HuH-7.5 (cell line): Measurements from ENCODE around the gene CDK16.

Experiments
- DNase-seq: peaks from one replicate; pipeline ENCODE4 v3.0.0; 2011; ENCODE audit warnings: low spot score

The CDK16 gene

DNA sequence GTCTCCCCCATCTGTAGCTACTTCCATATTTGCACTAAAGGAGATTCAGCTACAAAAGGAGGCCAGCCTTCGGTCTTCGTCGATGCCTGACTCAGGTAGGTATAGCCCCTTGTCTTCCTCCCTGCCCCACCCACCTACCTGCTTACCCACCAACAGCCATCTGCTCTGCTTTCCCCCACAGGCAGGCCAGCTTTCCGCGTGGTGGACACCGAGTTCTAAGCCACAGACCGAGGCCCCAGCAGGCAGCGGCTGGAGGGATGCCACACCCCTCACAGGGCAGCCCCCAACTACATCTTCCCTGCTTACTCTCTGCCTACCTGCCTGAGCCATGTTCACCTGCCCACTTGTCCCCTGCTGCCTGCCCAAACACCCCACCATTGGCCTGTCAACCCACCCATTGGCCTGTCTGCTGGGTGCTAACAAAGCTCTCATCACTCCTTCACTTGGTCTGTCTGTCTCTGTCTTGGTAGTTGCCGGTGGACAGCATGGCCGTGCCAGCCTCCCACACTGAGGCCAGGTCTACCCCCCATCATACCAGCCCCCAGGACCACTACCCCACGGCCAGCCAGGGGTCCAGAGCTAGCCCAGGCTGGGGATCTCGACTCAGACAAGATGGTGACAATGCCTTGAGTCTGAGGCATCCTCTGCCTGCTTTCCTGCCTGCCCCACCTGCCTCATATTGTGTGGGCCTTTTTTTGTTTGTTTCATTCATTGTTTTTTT is 10.2 kb downstream of the CDK16 start:
- DNase-seq, result no peak

DNA sequence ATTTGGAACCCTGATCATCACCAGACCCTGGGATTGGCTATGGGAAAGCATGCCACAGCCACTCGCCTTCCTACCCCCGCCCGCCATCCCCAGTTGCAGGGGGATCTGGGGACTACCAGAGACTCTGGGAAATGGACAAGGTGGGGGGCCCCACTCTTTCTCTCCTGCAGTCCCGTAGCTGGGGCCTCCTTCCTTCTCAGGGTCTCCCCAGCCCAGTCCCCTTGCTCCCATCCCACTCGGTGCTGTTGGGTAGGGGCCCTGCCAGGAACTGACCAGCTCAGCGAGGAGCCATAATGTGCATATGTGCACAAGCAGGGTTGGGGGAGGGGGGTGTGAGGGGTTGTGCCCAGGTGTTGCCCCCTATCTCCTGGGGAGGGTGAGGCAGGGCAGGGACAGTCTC is 10.9 kb downstream of the CDK16 start:
- DNase-seq, result no peak

DNA sequence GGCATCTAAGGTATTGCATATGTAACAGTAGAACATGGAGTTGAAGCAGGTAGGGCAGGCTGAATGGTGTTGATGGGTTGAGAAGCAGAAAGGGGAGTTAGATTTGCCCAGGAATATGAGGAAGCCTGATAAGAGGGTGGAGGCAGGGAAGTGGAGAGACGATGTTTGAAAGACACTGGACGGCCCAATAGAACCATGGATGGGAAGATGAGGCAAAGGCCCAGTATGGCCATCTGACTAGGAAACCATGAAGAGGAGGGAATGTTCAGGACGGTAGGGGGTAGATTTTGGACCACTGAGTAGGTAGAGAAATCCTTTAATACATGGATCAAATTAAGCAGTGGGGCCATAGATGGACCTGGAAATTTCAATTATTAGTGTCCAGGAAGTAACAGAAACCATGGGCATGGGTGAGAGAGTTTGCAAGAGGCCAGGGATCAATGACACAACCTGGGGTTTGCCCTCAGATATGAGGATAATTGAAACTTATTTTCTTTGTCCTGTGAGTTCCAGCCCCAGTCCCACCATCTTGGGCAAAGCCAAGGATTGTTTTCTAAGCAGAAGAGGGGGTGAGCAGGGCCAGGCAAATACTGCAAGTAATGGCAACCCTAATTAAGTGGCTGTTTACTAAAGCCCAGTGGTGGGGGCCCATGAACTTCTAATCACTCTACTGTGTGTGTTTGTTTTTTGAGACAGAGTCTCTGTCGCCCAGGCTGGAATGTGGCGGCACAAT is 11.8 kb downstream of the CDK16 start:
- DNase-seq, result no peak

DNA sequence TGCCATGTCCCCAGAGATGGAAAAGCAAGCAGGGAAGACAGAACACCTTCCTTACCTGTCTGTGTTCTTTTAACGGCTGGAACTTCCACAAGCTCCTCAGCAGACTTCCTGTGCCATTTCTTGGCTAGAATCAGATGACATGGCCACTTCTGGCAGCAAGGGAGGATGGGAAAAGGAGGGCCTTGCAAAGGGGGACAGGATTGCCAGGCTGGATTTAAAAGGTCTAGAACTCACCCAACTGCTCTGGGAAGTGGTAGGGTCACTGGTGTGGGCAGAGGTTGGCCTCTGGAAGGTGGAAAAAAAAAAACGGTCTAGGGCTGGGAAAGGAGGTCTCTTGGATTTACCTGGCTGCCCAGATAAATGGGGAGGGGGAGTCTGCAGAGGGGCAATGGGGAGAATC is 12.7 kb downstream of the CDK16 start:
- no peak for DNase-seq

DNA sequence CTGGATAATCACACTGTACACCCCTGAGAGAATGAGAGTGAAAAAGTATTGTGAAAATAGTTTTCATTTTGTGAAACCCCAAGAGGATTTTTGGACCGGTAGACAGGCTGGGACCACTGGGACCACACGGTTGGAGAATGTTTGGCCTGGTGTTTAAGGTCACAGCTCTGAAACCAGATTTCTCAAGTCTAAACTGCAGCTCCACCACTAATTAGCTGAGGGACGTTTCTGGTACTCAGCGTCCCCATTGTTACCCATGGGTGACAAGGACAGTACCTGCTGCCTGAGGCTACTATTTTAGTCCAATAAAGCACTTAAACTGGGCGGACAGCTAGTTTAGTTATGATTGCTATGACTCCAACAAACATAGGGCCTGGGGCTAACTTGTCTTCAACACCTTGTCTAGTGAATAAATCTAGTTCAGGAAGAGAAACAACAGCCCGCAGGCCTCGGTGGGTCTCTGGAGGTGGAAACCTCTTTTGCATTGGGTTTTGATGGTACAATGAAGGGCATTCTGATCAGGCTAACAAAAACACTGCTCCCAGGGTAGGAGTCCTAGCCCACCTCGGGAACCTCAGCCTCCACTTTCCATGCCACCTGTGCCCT is 13.8 kb downstream of the CDK16 start:
- DNase-seq, result no peak

DNA sequence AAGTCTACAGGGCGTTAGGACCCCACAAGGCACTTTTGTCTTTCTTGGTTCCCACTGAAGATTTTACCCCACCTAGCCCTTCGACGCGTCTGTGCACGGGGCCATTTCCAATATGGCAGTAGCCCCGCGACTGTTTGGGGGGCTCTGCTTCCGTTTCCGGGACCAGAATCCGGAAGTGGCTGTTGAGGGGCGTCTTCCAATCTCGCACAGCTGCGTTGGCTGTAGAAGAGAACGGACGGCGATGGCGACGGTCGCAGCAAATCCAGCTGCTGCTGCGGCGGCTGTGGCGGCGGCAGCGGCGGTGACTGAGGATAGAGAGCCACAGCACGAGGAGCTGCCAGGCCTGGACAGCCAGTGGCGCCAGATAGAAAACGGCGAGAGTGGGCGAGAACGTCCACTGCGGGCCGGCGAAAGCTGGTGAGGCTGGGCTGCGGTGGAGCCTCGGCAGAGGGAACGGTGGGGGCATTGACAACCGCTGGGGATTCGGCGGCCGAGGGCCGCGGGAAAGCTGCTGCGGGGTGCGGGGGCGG is 14.4 kb downstream of the CDK16 start, which contains the start of gene USP11:
TSS of gene USP11 (plus strand) at position 207 of the 530 bp plus-strand sequence. CDS start at position 242, 35 bp downstream.
- no peak for DNase-seq

DNA sequence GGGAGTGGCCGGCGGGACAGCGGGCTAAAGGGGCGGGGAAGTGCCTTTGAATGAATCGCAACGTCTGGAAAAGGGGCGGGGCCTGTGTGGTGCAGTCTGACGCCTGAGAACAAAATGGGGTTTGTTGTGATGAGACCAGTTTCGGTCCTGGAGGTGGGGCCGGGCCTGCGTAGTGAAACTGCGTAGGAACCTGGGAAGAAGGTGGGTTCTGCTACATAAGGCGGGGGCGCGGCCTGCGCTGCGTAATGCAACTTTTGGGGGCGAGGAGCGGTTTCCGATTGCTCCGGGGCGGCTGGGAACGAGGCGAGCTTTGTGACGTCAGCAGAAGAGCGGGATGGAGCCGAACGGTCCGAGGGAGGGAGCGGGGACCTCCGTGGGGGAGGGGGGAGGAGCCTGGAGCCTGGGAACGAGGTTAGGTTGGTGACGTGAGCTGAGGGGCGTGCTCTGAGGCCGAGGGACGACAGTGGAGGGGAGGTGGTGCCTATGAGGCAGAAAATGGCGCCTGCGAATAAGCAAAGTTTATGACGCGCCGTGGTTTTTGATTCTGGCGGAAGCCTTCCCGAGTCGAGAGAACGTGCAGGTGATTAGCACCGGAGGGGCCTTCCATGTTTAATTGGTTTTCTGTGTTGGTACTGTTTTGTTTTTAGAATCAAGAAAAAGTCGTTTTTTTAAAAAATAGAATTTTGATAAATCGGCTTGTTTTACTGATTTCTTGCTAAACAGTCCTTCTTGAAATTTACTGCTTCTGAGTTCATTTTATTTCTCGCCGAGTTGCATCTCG is 15.0 kb downstream of the CDK16 start:
- peak; percentile 63 for DNase-seq

DNA sequence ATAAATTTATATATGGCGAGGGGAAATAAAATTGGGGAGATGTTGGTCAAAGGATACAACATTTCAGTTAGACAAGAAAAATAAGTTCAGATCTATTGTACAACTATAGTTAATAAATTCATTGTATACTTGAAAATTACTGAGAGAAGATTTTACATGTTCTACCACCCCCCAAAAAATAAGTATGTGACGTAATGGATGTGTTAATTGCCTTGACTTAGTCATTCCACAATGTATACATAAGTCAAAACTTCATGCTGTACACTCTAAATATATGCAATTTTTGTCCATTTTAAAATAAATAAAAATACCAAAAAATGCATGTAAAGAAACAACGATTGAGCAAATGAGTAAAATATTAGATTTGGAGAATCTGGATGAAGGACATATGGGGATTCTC is 16.1 kb downstream of the CDK16 start:
- no peak for DNase-seq

DNA sequence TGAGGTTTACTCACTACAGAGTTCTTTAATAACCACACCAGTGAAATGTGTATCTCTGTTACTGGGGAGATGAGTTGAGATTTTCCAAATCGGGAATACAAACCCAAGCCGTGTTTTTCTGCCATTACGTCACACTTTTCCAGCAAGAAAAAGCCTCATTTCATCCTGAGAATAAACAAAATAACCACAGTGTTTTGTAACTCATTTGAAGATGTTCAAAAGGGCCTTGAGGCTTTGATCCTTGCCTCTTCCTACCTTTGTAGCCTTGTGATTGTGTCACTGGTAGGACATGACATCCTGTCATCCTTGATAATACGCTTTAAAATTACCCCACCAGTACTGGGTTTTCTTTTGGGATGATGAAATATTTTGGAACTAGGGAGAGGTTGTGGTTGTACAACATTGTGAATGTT is 17.2 kb downstream of the CDK16 start:
- no peak for DNase-seq

DNA sequence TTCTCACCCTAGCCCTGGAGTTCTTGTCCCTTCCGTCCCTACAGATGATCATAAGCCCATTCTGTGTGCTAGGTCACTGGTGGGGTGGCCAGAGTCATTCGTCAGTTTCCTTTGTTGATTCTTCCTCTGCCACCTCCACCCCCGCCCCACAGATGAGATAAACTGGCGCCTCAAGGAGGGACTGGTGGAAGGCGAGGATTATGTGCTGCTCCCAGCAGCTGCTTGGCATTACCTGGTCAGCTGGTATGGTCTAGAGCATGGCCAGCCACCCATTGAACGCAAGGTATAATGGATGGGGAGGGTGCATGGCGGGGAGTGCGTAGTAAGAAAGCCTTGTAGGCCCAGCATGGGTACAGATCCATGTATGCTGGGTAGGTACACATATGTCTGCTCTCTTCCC is 20.7 kb downstream of the CDK16 start:
- DNase-seq, result no peak

DNA sequence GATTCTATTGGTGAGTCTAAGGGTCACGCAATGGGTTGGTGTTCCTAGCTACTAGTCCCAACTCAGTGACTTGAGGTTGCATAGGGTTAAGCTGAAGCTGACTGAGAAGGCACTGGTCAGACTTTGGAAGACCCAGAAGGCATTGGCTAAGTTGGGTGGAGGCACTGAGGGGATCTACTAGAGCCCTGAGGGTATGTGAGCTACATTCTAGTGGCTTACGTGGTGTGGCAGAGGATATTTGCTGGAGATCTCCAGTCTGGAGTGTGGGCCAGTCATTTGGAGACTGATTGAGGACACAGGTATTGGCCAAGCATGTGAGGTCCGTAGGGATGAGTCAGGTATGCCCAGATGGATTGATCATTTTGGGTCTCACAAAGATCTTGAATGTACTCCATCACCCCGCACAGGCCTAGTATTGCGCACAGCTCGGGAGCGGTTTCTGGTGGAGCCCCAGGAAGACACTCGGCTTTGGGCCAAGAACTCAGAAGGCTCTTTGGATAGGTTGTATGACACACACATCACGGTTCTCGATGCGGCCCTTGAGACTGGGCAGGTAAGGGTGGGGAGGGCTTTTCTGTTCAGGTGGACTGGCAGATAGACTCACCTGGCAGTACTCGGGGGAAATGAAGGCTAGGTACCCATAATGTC is 21.5 kb downstream of the CDK16 start:
- no peak for DNase-seq

DNA sequence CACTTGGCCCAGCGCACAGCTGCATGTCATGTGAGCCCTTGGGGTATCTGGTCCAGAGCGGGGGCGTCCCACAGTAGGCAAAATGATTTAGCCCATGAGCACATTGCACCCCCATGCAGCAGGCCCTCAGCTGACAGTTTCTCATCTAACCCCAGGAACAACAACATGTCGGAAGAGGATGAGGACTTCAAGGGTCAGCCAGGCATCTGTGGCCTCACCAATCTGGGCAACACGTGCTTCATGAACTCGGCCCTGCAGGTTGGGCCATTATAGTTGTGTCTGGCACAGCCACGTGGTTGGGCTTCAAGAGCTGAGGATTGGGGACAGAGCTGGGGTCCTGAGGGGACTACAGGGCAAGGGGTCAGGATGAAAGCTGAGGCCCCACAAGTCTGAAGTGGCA is 22.1 kb downstream of the CDK16 start:
- DNase-seq, result no peak

DNA sequence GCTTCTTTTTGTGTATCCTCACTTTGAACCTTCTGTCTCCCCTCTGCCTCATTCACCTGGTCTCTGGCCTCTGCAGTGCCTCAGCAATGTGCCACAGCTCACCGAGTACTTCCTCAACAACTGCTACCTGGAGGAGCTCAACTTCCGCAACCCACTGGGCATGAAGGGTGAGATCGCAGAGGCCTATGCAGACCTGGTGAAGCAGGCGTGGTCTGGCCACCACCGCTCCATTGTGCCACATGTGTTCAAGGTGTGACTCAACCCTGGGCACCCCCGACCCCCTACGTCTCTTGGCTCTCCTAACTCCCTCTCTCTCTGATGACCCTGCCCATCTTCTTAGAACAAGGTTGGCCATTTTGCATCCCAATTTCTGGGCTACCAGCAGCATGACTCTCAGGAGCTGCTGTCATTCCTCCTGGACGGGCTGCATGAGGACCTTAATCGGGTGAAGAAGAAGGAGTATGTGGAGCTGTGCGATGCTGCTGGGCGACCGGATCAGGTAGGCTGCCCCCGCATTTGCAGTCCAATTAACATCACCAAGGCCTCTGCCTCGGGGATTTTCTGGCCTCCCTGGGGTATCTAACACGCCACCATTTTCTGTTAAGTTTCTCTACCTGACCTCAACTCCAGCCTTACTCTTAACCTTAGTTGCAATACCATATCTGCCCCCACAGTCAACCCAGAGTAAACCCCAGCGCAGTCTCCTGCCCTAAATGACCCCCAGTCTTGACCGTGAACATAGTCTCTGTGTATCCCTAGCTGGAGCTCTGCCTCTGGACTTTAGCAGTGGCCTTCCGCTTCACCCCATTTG is 22.9 kb downstream of the CDK16 start:
- DNase-seq, result no peak

DNA sequence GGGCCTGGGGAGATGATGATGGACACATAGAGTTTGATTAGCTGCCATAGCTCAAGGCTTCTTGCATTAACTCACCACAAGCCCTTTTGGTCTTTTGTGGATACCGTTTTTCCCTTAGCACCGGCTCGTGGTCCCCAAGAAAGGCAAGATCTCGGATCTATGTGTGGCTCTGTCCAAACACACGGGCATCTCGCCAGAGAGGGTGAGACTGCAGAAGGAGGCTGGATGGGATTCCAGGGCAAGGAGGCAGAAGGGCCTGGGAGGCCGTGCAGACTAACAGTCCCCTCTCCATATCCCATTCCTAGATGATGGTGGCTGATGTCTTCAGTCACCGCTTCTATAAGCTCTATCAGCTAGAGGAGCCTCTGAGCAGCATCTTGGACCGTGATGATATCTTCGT is 23.8 kb downstream of the CDK16 start:
- no peak for DNase-seq

DNA sequence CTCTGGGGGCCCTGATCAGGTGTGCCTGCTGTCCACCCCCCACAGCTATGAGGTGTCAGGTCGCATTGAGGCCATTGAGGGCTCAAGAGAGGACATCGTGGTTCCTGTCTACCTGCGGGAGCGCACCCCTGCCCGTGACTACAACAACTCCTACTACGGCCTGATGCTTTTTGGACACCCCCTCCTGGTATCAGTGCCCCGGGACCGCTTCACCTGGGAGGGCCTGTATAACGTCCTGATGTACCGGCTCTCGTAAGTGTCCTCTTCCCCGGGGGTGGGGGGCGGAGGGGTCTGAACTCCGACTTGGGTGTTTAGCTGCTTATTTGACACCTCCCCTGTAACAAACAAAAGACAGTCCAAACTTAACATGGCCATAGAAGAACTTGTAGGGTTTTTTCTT is 24.9 kb downstream of the CDK16 start:
- no peak for DNase-seq

DNA sequence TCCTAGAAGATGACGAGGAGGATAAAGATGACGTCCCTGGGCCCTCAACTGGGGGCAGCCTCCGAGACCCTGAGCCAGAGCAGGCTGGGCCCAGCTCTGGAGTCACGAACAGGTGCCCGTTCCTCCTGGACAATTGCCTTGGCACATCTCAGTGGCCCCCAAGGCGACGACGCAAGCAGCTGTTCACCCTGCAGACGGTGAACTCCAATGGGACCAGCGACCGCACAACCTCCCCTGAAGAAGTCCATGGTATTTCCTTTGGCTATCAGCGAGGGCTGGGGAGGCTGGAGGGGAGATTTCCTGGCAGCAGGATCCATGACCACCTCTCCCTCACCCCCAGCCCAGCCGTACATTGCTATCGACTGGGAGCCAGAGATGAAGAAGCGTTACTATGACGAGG is 26.2 kb downstream of the CDK16 start:
- no peak for DNase-seq

DNA sequence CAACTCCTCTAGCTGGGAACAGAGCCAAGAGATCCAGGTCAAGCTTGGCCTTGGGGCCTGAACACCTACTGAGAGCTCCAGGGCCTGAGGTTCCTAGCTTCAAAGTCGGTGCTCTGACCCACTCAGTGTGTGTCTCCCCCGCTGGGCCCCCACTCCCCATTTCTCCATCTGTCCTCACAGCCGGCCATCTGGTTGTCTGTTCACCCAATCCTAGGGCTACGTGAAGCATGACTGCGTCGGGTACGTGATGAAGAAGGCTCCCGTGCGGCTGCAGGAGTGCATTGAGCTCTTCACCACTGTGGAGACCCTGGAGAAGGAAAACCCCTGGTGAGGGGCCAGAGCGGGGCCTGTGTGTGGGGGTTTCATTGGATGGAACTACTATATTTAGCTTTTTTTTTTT is 26.7 kb downstream of the CDK16 start:
- DNase-seq, result no peak

DNA sequence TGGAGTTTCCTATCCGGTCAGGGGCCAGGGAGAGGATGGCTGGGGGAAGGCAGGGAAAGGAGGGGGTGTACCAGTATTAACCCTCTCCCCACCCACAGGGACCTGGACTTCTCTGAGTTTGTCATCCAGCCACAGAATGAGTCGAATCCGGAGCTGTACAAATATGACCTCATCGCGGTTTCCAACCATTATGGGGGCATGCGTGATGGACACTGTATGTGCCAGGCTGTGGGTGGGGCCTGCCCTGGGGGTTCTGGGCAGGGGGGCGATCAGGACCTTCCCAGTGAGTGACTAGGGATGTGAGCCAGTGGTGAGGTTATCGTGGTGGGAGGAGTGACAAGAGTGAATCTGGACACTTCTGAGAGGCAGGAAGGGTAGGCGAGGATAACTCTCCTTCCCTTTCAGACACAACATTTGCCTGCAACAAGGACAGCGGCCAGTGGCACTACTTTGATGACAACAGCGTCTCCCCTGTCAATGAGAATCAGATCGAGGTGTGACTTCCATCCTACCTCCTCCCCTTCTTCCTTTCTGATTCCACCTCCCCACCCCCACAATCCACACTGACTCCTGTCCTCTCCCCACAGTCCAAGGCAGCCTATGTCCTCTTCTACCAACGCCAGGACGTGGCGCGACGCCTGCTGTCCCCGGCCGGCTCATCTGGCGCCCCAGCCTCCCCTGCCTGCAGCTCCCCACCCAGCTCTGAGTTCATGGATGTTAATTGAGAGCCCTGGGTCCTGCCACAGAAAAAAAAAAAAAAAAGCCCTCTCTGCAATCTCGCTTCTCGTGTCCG is 28.9 kb downstream of the CDK16 start:
- DNase-seq, result no peak

DNA sequence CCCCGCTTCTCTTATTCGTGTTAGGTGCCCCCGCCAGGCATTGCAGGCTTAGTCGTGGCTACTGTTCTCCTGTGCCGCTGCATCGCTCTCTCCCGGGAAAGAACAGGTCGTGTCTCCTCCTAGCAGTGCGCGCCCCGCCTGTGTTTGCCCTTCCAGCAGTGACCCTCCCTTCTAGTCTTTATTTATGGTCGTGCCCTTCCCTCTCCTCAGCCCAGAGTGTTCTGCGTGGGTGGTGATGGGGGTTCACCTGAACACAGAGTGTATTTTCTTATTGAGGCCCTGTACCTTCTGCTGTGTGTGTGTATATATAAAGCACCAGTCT is 29.5 kb downstream of the CDK16 start:
- DNase-seq, result no peak

DNA sequence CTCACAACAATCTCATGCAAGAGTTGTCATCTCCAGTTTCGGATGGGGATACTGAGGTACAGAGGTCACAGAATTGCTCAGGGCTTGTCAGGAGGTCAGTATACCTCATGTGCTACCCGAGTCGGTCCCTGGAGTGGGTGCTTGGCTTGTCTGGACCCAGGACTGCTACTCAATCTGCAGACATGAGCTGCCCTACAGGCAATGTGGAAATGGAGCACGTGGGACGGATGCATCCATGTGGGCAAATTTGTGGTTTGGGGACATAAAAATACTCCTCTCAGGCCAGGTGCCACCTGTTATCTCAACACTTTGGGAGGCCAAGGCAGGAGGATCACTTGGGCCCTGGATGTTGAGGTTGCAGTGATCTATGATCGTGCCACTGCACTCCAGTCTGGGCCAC is 30.1 kb downstream of the CDK16 start:
- DNase-seq, result no peak
